Activated CD8-positive, alpha-beta memory T cell treated with anti-CD3 and anti-CD28 coated beads, Interleukin-2, amount 50 U/mL, for 1 hour (primary cell): ENCODE data around the gene PTDSS2.

Experiments used
- DNase-seq: peaks from one replicate; pipeline ENCODE4 v3.0.0-alpha.2; 2020; ENCODE audit errors: extremely low read depth

The PTDSS2 gene

DNA sequence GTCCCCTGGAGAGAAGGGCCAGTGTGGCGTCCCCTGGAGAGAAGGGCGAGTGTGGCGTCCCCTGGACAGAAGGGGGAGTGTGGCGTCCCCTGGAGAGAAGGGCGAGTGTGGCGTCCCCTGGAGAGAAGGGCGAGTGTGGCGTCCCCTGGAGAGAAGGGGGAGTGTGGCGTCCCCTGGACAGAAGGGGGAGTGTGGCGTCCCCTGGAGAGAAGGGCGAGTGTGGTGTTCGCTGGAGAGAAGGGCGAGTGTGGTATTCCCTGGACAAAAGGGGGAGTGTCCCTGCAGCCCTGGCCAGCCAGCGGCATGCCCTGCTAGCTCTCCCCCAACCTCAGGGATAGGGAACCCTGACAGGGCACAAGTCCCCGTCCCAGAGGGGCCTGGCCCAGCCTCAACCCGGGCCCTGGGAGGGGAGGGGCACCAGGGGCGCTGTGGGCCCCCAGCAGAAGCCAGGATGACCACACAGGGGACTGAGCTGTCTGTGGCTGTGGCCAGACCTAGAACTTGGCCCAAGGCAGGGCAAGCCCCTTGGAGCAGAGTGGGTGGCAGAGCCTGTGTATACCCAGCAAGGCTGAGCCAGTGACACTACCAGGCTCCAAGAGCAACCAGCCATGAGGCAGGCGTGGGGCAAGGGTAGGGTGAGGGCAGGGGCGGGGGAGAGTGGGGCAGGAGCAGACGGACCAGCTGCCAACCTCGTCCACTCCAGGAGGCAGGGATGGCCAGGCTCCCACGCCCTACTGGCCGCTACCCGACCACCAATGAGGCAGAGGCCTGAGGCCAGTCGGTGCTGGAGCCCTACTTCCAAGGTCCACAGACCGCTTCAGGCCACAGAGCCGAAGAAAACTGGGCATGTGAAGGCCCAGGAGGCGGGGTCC lies 81.1 kb downstream of the PTDSS2 start:
- DNase-seq, result no peak

DNA sequence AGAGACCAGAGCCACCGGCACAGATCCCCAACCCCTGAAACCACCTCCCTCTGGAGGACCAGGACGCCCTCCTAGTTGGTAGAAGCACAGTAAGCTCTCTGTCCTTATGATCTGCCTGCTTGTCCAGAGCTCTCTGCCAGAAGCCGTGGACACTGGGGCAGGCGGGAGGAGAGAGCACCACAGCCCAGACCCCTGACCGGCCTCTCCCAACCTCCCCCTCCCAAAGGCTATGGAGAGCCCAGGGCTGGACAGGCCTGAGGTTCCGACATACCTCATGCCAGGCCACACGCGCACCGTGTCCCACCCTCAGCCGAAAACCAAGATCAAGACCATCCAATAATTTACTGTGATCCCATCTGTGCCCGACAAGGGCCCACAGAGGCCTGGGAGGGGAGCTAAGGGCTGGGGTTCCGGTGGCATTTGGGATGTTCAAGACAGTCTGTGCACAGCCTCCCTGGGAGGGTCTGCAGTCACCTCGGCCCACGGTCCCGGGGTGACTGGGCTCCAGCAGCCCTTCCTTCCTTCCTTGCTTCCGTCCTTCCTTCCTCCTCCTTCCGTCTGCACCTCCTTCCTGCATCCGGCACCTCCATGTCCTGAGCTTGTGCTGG lies 81.9 kb downstream of the PTDSS2 start:
- no peak for DNase-seq

GRCh38 chr11:532527-532985 lies 82.5 kb downstream of the PTDSS2 start:
- DNase-seq, result no peak

DNA sequence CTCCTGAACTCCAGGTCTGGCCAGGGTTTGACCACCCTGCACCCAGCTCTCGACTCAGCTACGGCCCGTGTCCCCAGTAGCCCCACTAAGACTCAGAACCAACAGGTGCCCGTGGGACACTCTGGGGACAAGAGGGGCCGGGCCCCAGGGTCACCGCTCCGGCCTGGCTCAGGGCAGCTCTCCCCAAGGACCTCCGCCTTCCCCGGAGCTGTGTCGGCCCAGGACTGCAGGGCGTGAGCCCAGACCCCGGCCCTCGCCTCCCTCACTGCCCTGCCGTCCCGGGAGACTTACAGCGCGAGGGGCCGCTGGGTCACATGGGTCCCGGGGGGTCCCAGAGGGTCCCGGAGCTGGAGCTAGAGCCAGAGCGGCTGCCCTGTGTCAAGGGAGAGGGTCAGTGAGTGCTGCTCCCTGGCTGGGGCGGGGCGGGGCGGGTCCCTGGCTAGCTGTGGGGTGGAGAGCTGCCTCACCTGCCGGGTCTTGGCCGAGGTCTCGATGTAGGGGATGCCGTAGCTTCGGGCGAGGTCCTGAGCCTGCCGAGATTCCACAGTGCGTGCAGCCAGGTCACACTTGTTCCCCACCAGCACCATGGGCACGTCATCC lies 83.0 kb downstream of the PTDSS2 start:
- no peak for DNase-seq

GRCh38 chr11:533586-534395 lies 83.7 kb downstream of the PTDSS2 start:
- DNase-seq, result no peak

DNA sequence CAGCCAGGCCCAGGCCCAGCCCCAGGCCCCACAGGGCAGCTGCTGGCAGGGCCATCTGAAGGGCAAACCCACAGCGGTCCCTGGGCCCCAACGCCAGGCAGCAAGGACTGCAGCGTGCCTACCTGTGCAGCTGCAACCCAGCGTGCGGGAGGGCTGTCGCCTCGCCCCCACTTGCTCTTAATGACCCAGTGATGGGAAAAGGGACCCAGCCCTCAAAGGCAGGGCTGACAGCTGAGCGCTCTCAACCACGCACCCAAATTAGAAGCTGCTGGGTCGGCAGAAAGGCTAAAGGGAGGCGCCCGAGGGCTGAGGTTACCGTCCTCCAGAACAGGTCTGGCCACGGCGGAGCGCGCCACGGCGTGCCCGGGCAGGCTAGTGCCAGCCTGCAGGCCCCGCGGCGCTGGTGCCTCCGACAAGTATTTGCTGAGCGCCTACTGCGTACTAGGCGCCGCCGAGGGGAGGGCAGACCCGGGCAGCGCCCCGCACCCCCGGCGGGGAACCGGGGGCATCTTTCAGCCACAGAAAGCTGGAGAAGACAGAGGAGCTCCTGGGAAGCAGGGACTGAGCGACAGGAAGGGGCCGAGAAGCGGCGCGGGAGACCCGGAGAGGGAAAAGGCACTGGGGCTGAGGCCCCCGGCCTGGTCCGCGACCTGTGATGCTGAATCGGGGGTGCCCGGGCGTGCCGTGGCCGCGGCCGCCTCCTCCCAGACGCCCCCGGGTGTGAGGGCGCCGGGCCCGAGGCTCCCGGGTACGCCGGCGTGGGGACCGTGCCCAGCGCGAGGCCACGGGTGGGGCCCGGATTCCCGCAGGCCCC lies 84.5 kb downstream of the PTDSS2 start:
- no peak for DNase-seq

DNA sequence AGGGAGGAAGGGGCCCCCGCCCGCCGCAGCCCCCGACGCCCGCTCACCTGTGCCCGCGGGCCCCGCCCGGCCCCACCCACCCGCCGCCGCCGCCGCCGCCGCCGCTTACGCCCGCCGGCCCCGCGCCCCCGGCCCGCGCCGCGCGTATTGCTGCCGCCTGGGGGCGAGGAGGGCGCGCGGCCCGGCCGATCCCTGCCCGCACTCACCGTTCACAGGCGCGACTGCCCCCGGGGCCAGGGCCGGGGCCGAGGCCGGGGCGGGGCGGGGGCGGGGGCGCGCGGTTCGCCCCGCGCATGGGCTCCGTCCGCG lies 85.1 kb downstream of the PTDSS2 start:
- DNase-seq, result no peak

DNA sequence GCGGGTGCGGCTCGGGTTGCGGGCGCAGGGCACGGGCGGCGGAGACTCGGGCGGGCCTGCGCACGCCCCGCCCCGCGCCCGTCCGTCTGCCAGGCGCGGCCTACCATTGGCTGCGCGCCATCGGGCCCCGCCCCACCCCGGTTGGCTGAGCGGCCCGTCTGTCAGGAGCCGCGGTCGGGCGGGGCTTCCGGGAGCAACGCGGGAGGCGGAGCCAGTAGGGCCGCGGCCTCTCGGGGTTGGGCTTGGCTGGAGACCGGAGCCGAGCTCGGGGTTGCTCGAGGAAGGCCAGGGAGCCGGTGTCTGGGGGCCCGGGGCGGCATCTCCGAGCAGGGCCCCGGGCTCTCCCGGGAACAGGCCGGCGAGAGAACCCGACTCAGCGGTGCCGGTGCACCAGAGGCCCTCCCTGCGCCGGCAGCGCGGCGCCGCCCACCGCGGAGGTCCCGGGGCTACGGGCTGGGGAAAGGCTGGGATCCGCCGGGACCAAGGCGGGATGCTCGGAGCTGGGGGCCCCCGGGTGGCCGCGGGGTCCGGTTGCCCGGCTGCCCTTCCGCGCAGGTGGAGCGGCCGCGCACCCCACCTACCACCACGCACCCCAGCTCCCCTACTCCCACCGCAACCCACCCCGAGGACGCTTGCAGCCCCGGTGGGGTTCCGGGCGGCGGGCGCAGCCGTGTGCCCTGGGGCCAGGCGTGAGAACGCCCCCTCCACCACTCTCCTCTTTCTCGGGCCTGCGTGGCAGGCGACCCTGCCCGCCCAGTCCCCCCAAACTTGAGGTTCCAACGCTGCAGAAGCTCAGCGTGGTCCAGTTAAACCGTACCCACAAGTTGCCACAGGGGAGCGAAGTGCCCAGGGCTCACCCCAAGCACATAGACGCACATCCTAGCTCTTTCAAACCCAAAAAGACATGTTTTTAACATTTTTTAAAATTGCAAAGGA lies 85.7 kb downstream of the PTDSS2 start, which contains the start of gene HRAS:
HRAS (minus strand) TSS at position 58 of the 936 bp plus-strand sequence.
- DNase-seq, result peak; percentile 82

DNA sequence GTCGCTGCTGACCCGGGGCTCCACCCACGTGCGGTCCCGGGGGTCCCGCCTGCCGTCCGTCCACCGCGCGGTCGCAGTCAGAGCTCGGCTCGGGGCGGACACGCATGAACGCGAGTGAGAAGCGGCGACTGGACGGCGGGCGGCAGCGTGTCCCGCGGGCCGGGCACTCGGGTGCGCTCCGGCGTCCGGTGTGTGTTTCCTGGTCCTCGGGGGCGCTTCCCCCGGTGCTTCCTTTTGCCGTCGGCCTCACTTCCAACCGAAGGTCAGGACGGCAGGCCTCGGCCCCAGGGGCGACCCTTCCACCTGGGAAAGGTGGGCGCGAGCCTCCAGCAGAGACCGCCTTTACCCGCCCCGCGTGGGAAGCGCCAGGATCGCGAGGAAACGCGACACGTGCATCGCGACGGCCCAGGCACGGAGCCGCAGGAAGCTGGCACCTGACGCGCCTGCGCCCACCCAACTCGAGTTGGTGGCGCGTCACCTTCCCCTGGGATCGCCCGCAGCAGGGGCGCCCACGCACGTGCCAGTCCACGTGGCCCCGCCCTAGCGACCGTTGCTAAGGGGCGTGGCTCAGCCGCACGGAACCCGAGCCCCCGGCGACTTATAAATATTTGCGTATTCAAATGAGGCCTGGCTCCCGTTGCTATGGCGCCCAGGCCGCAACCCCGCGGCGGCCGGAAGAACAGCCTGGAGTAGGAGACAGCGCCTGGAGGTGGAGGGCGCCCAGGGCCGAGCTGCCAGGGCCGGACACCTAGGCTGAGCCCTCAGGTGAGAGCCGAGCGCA lies 87.0 kb downstream of the PTDSS2 start, which contains the start of gene LRRC56:
LRRC56 (plus strand) TSS at position 687 of the 781 bp plus-strand sequence. CDS start 3,158 bp downstream, outside the sequence.
- peak; percentile 85 for DNase-seq

- DNase-seq, result no peak
Measured at GRCh38 chr11:537622-538430, 87.7 kb downstream of the PTDSS2 start.

DNA sequence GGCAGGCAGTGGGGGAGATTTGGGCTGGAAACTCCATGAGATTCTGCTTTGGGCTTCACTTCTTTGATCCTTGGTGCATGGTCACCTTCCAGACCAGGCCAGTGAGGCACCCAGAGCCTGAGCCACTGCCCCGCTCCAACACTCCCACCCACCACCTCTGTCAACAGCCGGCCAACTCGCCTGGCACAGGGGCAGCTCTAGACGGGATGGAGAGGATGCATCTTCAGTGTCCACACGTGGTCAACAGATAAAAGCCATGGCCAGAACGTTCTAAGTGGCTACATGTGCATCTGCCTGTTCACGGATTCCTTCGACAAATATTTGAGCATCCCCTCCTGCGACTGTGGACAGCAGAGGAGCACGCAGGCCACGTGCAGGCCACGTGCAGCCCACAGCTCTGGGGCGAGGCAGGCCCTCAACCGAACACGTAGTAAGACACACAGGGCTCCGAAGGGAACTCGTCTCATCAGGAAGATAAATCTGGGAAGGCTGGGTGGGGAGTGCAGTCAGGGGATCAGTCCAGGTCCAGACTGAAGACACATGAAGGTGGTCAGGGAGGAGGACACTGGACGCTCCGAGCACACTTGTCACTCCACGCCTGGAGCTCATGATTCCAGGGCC lies 88.5 kb downstream of the PTDSS2 start:
- no peak for DNase-seq

- DNase-seq, result no peak
Measured at GRCh38 chr11:539971-540481, 89.9 kb downstream of the PTDSS2 start.
